GM21529 (cell line): ENCODE results near the gene UNC13B.

Source experiments
- ATAC-seq: cut with Tn5 transposase; IDR thresholded peaks from one replicate; pipeline ENCODE4 v1.9.1; 2021; ENCODE audit not compliant: unreplicated experiment

The UNC13B gene

DNA sequence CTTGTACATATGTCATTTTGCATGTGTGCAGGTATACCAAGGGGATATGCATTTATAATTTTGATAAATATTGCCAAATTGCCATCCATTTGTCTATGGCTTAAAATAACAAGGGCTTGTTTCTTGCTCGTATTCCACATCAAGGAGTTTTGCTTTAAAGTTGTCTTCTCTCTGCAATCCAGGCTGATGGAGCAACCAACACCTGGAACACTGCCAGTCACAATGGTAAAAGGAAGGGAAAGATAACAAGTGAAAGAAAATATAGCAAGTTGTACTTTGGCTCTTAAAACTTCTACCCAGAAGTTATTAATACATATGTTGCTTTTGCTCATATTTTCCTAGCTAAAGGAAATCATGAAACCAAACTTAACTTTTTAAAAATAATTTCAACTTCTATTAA lies 156.9 kb downstream of the UNC13B start:
- ATAC-seq, result no peak

DNA sequence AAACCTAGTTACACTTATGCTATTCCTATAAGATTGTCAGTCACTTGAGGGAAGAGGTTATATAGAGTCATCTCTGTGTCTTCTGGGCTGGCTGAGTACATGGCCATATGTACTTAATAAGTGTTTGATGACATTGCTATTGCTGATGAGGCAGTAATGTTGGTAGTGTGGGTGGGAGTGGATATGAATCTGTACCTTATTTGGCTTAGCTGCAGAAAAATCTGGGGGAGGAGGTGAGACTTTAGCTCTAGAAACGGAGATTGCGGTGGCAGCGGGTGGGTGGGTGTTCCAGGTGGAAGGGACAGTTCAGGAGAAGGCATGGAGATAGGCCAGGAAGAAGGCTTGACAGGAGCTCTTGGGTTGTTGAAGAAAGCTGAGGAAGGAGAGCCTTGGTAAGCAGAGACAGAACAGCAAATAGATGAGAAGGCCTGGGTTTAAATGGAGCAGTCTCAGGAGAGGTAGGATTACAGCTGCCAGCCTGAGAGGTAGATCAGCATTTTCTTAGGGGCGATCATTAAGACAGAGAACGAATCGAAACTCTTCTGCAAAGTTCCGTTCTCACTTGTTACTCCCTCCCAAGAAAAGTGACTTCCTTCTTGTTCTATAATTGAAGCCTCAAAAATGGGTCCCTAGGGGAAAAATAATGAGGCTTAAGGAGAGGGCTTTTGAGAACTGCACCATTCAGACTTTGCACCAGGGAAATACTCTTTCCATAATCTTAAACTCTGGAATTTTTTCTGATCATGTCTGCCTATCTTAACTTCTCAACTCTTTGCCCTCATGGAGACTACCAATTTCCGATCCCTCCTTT lies 160.5 kb downstream of the UNC13B start:
- no peak for ATAC-seq

DNA sequence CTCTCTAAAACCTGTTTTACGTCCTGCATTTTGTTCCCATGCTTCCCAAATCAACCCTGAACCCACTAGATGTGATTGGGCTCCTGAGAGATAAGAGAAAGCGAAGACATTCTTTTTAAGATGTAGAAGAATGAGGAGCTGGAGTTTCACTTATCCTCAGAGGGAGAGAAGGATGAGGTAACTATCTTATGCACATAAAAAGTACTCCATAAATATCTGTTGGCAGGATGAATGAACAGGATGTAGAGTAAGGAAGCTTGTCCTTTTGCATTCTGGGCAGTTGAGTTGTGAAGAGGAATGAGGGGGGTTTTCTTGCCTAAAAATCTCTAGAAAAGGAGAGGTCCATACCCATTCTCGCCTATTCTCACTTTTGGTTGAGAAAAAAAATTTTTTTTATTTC lies 163.2 kb downstream of the UNC13B start:
- no peak for ATAC-seq

DNA sequence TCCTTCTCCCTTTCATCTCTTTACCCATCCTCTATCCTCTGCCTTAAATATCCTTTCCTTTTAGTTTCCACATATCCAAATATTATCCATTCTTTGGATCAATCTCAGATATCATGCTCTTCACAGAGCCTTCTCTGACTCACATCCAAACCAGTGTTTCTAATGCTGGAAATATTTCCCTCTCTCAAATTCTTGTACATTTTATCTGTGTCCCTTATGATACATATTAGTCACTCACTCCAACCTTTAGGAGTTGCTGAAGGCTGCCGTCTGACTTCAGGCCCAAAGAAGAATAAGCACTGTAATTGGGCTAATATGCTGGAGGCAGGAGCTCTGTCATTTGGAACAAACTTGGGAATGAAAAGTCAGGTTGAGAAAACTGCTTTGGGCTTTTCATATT lies 171.7 kb downstream of the UNC13B start:
- no peak for ATAC-seq

DNA sequence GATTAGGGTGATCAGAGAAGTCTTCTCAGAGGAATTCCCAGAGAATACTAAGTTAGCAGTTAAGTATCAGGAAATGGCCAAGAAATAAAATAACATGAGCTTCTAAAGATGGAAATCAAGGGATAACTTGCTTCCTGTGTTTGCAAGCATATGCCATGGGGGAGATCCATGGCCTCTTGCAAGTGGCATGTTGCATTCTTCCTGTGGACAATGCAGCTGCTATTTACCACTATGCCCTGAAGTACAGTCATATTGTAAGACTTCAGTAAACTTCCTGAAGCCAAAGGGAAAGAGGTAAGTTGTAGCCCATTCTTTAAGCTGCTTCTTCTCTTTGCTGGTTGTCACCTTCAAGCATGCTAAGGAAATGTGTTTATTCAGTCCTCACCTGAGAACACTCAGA lies 173.4 kb downstream of the UNC13B start:
- ATAC-seq, result no peak

DNA sequence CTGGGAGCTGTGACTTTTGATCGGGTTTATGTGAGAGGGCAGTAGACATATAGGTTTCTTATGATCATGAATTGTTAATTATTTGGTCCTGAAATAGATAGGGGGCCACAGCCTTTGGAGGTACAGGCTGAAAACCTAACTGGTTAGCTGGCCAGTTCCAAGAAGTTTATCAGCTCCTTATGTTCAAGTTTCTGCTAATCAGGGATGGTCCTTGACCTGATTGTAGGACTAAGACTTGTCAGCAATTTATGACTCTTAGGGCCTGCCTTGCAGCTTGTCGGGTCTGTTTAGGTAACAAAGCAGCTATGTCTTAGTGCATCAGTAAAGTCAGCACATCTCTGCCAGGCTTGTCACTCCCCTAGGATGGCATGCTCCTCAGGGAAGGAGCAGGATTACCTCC lies 176.3 kb downstream of the UNC13B start:
- ATAC-seq, result no peak

DNA sequence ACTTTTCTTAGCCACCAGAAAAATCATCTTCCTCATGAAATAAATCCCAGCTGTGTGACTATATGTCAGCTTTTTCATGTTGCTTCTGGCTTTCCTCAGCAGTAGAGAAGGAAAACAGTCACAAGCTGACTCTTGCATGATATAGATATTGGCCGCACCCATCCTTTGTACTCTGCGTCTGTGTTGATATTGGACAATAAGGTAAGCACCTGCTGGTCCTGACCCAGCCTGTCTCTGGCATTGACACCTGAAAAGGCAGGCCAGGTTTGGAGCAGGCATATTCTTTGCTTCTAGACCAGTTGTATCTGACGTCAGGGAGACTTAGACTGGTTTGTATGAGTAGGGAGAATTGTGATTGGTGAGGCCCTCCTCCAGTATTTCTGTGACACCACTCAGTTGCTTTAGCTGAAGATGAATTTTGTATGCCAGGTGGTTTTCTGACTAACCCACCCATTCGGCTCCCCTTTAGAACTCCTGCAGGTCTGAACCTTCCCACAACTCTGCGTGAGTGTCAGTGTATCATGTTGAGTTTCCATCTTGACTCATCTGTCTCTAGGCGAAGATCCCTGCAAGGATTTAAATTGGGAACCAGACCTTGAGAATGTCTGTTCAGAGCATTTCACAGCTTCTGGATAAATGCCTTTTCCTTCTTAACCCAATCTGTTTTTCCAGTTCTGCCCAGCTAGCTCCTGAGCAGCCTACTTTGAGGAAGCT lies 176.9 kb downstream of the UNC13B start:
- no peak for ATAC-seq

DNA sequence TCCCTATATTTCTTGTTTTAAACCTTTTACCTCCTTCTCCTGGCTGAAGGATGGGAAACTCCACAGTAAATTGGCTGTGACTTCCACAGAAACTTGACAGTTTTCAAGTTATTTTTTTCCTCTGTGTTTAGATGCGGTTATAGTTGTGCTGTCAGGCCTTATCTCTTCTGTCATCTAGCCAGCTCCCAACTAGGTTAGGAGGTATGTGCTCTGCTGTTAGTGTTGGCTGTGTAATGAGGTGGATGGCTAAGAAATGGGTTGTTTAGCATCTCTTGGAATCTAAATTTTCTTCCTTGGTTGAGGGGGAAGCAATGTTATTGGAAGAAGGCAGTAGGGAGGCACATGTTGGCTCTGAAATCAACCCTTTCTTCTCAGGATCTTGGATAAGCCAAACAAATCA lies 178.2 kb downstream of the UNC13B start:
- ATAC-seq, result no peak

DNA sequence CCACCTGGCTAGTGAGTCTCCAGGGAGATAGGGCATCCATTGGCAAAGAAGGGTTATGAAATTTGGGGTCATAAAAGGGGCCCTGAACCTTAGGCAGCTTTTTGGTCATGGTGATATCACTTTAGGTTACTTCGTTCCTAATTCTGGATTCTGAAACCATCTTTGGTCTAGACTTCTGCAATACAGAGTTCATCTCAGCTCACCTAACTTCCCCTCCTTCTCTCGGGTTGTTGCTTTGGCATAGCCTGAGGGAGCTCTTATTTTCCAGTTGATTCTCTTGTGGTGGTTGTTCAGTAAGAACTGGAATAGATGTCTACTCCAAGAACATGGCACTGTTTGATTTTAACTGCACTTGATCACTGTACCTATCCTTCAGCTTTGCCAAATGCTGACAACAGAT lies 179.2 kb downstream of the UNC13B start:
- ATAC-seq, result peak; percentile 69

DNA sequence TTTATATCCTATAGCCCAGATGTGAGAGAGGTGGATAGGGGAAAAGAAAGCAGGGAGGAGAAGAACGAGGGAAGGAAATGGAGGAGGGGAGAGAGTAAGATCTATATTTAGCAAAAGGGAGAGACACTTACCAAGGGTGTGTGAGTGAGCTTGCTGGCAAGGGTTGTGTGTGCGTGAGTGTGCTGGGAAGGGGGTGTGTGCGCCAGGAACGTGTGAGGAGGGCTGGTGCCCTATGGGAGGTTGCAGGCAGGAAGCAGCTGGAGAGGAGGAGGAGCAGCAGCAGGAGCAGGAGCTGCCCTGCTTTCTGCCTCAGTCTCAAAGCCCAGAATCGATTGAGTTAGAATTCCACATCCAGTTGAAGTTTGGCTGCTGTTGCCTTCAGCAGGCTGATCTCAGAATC lies 179.8 kb downstream of the UNC13B start:
- ATAC-seq, result peak; percentile 7

DNA sequence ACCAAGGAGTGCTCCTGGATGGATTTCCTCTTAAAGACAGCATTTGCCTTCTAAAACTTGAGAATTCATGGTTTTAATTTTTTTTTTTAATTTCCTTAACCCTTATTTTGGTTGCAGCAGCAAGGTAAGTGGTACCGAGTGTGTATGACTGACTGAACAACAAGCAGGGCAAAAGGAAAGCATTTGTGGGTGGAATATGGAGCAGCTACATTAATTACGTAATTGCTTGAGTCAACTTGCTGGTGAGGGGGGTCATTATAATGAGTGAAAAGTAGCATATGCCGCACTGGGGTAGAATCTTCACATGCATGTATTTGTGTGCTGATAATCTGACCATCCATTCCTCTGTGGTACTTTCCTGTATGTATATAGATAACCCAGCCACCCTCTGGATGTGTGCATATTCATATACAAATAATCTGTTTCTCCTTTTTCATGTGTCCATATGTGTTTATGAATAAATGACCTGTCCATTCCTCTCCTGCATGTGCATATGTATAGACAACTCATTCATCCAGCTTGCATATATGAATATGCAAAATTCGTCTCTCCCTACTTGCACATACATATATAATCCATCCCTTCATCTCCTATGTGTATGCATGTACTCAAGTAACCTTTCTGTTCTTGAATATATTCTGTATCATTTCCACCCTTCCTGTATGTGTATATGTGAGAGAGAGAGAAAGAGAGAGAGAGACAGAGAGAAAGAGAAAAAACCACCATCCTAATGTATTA lies 180.6 kb downstream of the UNC13B start:
- ATAC-seq, result no peak

DNA sequence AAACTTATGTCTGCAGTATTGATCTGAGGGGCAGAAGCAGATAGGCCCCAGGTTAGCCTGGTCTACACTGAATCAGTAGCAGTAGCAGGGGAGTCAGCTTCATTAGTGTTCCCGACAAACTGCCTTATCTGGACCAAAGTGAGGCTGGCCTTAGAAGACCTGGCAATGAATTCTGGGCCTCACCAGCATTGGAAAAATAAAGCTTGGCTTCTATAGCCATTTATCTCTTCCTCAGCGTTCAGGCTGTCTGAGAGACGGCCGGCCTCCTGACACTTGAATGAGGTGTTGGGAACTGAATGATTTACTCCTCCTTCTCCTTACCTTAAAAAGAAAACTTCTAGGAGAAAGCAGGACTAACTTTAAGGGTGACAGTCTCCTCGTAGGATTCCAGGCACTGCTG lies 186.3 kb downstream of the UNC13B start:
- ATAC-seq, result no peak

DNA sequence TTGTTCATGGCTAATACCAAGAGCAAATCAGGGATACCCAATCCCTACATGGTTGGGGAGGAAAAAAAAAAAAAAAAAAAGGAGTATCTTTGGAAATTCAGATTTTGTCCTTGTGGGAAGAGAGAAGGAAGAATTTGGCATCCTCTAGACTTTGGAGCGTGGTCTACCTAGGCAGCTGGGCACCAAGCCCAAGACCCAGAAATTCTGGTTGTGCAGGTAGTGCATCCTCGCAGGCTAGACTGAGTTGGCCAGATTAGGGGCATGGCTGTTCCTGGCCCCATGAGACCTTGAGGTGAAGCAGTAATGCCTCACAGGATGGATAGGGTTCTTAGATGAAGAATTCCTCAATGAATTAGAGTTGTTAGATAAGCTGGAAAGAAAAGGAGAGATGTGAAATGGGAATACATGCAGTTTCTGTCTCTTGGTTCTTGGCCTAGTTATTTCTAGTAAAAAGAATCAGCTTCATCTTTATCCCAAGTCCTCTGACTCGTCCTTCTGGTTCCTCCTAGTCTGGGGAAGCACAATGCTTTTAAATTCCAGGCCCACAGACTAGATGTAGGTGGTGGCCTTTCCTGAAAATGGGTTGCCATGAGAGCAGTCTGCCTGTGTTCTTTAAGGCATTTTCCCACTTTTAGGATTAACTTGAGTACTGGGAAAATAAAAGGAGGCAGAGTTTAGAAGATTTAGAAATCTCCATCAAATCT lies 187.6 kb downstream of the UNC13B start:
- ATAC-seq, result no peak

DNA sequence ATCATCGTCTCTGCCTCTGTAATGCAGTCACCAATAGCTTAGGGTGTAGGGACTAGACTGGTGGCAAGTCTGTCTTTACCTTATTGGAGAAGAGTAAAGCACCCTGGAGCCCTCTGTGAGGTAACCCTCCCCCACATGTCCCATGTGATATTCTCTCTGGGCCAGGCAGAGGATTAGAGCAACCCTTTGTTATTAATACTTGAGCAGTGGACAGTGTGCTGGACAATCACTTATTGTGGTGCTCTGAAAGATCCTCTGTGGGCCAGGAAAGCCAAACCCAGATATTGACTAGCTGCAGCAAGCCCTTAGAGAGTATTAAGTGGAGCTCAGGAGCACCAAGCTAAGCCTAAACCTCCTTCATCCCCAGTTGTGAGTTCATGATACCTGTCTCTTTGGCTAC lies 188.4 kb downstream of the UNC13B start:
- no peak for ATAC-seq

DNA sequence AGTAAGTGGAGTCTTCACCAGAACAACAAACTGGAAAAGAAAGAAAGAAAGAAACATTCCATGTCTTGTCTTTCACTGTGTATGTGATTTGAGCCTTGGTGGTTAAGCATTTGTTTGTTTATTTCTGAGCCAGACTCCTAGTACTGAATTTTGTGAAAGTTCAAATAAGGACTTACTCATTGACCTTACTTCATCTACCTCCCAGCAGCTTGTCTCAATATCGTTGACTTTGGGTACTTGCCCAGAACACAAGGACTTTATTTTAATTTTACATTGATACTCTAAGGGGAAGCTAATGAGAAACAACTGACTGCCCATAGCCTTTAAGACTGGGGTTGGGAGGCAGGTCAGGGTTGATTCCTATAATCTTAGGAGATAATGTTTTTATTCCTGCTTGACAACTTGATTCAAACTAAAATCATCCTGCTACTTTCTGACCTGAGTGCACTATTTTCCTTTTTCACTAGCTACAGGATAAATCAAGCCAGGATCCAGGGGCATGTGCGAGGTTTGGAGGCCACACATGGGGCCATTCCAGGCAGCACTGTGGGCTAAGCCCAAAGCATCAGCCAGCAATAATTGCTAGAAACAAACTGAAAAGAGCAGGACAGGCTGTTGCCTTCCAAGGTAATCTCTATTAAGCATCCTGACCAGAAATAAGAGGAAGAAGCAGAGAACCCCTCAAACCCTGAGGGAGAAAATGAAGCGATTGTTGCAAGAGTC lies 189.2 kb downstream of the UNC13B start:
- no peak for ATAC-seq

DNA sequence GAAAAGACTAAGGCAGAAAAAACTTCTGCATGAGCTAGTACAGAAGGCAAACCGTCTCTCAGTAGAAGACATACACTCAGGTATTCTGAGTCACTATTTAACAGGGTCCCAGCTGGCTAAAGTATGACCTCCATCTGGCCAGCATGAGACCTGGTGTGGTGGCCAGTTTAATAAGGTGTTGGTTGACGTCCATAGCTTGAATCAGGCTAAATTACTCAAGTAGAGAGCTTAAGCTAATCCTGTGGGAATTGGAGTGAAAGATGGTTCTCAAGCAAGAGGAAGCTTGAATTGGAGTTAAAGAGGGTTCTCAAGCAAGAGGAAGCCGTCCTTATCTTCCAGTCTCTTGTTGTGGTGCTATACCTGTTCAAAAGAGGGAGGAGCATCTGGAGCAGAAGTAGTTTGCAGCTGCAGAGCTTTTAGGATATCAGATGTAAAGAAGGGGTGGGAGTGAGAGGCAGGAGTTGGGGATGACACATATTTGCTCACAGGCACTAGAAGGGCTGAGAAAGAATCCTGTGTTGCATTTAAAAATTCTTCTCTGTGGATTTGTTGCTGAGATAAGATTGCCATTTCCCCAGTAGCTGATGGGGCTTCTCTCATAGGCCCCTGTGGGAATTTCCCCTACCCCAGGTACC lies 192.0 kb downstream of the UNC13B start:
- ATAC-seq, result no peak

DNA sequence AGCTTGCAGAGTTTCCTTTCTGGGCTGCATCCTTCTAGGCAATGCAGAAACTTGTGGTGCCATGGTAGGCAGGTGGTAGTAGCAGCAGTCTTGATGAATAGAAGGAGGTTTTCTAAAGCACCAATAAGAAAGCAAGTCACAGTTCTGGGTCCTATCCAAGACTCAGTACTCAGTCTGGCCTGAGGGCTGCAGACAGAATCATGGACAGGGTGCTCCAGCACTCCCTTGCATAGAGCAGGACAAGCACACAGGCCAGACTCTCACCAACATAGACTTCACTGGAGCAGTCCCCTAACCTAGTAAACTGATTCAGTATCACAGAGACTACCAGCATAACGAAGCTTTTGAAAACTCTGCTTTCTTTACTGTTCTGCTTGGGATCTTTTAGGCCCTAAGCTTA lies 194.1 kb downstream of the UNC13B start:
- no peak for ATAC-seq

DNA sequence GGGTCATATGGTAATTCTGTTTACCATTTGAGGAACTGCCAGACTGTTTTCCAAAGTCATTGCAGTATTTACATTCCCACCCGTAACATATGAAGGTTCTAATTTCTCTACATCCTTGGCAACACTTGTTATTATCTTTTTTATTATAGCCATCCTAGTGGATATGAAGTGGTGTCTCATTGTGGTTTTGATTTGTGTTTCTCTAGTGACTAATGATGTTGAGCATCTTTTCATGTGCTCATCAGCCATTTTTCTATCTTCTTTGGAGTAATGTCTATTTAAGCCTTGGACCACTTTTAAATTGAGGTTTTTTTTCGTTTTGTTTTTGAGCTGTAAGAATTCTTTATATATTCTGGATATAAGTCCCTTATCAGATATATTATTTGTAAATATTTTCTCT lies 195.3 kb downstream of the UNC13B start:
- ATAC-seq, result no peak

DNA sequence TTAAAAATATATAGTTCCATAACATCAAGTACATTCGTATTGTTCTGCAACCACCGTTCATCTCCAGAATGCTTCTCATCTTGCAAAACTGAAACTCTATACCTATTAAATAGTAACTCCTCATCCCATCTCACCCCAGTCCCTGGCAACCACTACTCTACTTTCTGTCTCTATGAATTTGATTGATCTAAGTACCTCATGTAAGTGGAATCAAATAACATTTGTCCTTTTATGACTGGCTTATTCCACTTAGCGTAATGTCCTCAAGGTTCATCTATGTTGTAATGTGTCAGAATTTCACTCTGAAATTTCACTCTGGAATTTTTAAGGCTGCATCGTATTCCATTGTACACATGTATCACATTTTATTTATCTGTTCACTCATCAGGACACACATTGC lies 196.0 kb downstream of the UNC13B start:
- no peak for ATAC-seq
